ENCODE data around the gene LPO.

- TF ChIP-seq, protein P1, sequence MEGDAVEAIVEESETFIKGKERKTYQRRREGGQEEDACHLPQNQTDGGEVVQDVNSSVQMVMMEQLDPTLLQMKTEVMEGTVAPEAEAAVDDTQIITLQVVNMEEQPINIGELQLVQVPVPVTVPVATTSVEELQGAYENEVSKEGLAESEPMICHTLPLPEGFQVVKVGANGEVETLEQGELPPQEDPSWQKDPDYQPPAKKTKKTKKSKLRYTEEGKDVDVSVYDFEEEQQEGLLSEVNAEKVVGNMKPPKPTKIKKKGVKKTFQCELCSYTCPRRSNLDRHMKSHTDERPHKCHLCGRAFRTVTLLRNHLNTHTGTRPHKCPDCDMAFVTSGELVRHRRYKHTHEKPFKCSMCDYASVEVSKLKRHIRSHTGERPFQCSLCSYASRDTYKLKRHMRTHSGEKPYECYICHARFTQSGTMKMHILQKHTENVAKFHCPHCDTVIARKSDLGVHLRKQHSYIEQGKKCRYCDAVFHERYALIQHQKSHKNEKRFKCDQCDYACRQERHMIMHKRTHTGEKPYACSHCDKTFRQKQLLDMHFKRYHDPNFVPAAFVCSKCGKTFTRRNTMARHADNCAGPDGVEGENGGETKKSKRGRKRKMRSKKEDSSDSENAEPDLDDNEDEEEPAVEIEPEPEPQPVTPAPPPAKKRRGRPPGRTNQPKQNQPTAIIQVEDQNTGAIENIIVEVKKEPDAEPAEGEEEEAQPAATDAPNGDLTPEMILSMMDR (conservative IDR thresholded peaks at IDR 0.05; ENCODE audit: low read depth, low read length) = no peak
- no peak for TF ChIP-seq EZH2 (IDR thresholded peaks at IDR 0.05; ENCODE audit: low read length, unreplicated experiment)
Measured at GRCh38 chr17:58196610-58197009, 41.8 kb upstream of the LPO start.

Measured in PC-3 (cell line).